ENCODE measurements around the gene ITGA3. TPM values are rescaled to one million over a fixed set of nuclear protein-coding genes. Genes with fewer than 3 reads are reported as not detected.
A peak's percentile ranks its signal among the peaks of the same experiment; 100 is the strongest.

Gene ITGA3
- total and polyA plus RNA-seq, 4 donors, result 0.79 to 4.4 (median 1.4) TPM

- WGBS, result 13% methylated on average over 14 of the region's 14 CpGs
- H3K4me3 ChIP-seq (ENCODE audit: low read depth in 1 of 3, low read length in 3 of 3), result peak overlapping the region in 1 of 3 donors; percentile 66
- H3K27me3 ChIP-seq (ENCODE audit: control insufficient read depth in 4 of 4, insufficient read depth in 4 of 4, low read length in 3 of 4), result peaks cover 0 to 3% (median 0%) of the 10 kb centered on the region in 4 donors
- H3K4me1 ChIP-seq (ENCODE audit: control insufficient read depth in 4 of 4, insufficient read depth in 4 of 4, low read length in 3 of 4), result peaks cover 0 to 28% (median 8%) of the 10 kb centered on the region in 4 donors
- TF ChIP-seq ZBTB33 (IDR thresholded peaks at IDR 0.05), result no peak
- TF ChIP-seq FOXA2 (IDR thresholded peaks at IDR 0.05), result no peak
- no peak for TF ChIP-seq MAX (IDR thresholded peaks at IDR 0.05)
- TF ChIP-seq RAD21 (IDR thresholded peaks at IDR 0.05), result no peak
- TF ChIP-seq EGR1 (IDR thresholded peaks at IDR 0.05; ENCODE audit: low read depth in 2 of 2), result no peak
- DNase-seq (ENCODE audit: low spot score), result no peak
- H3K9me3 ChIP-seq (ENCODE audit: control insufficient read depth in 4 of 4, low read length in 3 of 4), result no peaks in the 10 kb centered on the region
- H3K36me3 ChIP-seq (ENCODE audit: control insufficient read depth in 4 of 4, insufficient read depth in 3 of 4, low read depth in 1 of 4, low read length in 3 of 4), result no peaks in the 10 kb centered on the region
- no peak overlapping the region for H3K9ac ChIP-seq (ENCODE audit: low read depth in 1 of 2, low read length in 2 of 2)
- H3K27ac ChIP-seq (ENCODE audit: low read depth in 1 of 2, low read length in 2 of 2), result peak overlapping the region in 1 of 2 donors; percentile 53
Measured at GRCh38 chr17:50055055-50055425, 870 bp upstream of the ITGA3 start.

GRCh38 chr17:50056217-50056960 is 479 bp downstream of the ITGA3 start:
- Histone ChIP-seq H3K4me1 (ENCODE audit: control insufficient read depth in 4 of 4, insufficient read depth in 4 of 4, low read length in 3 of 4) (peaks cover 0 to 28% (median 8%) of the 10 kb centered on the region in 4 donors), H3K27ac (ENCODE audit: low read depth in 1 of 2, low read length in 2 of 2) (peak overlapping the region; percentile 23 to 44), H3K9ac (ENCODE audit: low read depth in 1 of 2, low read length in 2 of 2) (no peak overlapping the region), H3K36me3 (ENCODE audit: control insufficient read depth in 4 of 4, insufficient read depth in 3 of 4, low read depth in 1 of 4, low read length in 3 of 4) (no peaks in the 10 kb centered on the region), H3K9me3 (ENCODE audit: control insufficient read depth in 4 of 4, low read length in 3 of 4) (no peaks in the 10 kb centered on the region), H3K4me3 (ENCODE audit: low read depth in 1 of 3, low read length in 3 of 3) (peak overlapping the region in 2 of 3 donors; percentile 45 to 66), H3K27me3 (ENCODE audit: control insufficient read depth in 4 of 4, insufficient read depth in 4 of 4, low read length in 3 of 4) (no peaks in the 10 kb centered on the region)
- 2% methylated on average over 64 of the region's 64 CpGs for WGBS
- TF ChIP-seq RAD21 (IDR thresholded peaks at IDR 0.05), result peak in 1 of 2 donors; percentile 34
- TF ChIP-seq ATF3 (IDR thresholded peaks at IDR 0.05), result no peak
- no peak for DNase-seq (ENCODE audit: low spot score)

GRCh38 chr17:50056961-50057330 is 1.0 kb downstream of the ITGA3 start:
- Histone ChIP-seq H3K27ac (ENCODE audit: low read depth in 1 of 2, low read length in 2 of 2) (peak overlapping the region; percentile 0 to 23), H3K27me3 (ENCODE audit: control insufficient read depth in 4 of 4, insufficient read depth in 4 of 4, low read length in 3 of 4) (no peaks in the 10 kb centered on the region), H3K9ac (ENCODE audit: low read depth in 1 of 2, low read length in 2 of 2) (no peak overlapping the region), H3K9me3 (ENCODE audit: control insufficient read depth in 4 of 4, low read length in 3 of 4) (no peaks in the 10 kb centered on the region), H3K4me1 (ENCODE audit: control insufficient read depth in 4 of 4, insufficient read depth in 4 of 4, low read length in 3 of 4) (peaks cover 0 to 28% (median 8%) of the 10 kb centered on the region in 4 donors), H3K4me3 (ENCODE audit: low read depth in 1 of 3, low read length in 3 of 3) (peak overlapping the region in 1 of 3 donors; percentile 66), H3K36me3 (ENCODE audit: control insufficient read depth in 4 of 4, insufficient read depth in 3 of 4, low read depth in 1 of 4, low read length in 3 of 4) (no peaks in the 10 kb centered on the region)
- WGBS, result 29% methylated on average over 15 of the region's 15 CpGs
- DNase-seq (ENCODE audit: low spot score), result no peak
- TF ChIP-seq ATF3 (IDR thresholded peaks at IDR 0.05) (no peak), GABPA (IDR thresholded peaks at IDR 0.05 in 1 of 2, conservative IDR thresholded peaks at IDR 0.05 in 1 of 2) (no peak), RXRA (IDR thresholded peaks at IDR 0.05) (no peak), REST (IDR thresholded peaks at IDR 0.05) (no peak), YY1 (IDR thresholded peaks at IDR 0.05) (no peak), HNF4A (conservative IDR thresholded peaks at IDR 0.05) (no peak), MAX (IDR thresholded peaks at IDR 0.05) (no peak), TAF1 (conservative IDR thresholded peaks at IDR 0.05) (no peak), JUND (IDR thresholded peaks at IDR 0.05) (no peak), HNF4G (IDR thresholded peaks at IDR 0.05) (no peak), ZBTB33 (IDR thresholded peaks at IDR 0.05) (no peak), FOXA2 (IDR thresholded peaks at IDR 0.05) (no peak), FOXA1 (IDR thresholded peaks at IDR 0.05) (no peak), EGR1 (IDR thresholded peaks at IDR 0.05; ENCODE audit: low read depth in 2 of 2) (no peak), SP1 (IDR thresholded peaks at IDR 0.05) (no peak)
